Measurements from ENCODE around the gene ARHGAP4.

The ARHGAP4 gene

DNA sequence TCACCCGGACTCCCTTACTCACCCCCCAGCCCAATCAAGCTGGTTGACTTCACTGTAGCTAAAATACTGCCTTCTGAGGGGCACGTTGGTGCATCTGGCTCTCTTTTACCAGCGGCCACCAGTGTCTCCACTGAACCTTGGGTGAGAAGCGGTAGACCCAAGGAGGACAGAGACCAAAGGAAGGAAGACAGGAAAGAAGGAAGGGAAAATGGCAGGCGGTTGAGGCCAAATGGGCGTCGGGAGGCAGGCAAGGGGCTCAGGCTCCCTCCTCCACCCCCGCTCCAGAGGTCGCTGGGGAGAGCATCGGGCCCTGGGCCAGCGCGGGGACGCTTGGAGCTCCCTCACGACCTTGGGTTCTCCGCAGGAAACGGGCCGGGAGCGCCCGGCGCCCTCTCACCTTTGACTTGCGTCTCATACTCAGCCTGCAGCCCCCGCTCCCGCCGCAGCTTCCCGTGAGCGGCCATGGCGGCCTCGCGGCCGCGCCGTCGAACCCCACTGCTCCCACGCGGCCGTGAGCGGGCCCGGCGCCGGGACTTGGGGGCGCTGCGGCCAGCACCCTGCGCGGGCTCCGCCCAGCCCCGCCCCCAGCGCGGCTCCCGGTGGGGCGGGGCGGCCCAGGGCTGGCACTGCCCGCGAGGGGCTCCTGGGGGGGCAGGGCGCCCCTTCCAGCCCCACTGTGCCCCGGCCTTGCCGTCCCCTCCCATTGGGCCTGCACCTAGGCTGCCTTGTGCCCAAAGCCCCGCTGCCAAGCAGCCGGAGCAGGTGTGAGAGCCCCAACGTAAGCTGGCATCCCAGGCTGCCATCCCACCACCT is at the start of gene ARHGAP4:
Gene ARHGAP4 (minus strand): TSS at position 526 of the 813 bp plus-strand sequence. CDS start 62 bp downstream, at position 464.
- peak; percentile 24 for DNase-seq (ENCODE audit: low read depth)

GRCh38 chrX:153974726-153975286 is 48.7 kb upstream of the ARHGAP4 start:
- DNase-seq (ENCODE audit: low read depth) = no peak

- DNase-seq (ENCODE audit: low read depth) = no peak
Measured at GRCh38 chrX:153974003-153974725, 48.1 kb upstream of the ARHGAP4 start.

DNA sequence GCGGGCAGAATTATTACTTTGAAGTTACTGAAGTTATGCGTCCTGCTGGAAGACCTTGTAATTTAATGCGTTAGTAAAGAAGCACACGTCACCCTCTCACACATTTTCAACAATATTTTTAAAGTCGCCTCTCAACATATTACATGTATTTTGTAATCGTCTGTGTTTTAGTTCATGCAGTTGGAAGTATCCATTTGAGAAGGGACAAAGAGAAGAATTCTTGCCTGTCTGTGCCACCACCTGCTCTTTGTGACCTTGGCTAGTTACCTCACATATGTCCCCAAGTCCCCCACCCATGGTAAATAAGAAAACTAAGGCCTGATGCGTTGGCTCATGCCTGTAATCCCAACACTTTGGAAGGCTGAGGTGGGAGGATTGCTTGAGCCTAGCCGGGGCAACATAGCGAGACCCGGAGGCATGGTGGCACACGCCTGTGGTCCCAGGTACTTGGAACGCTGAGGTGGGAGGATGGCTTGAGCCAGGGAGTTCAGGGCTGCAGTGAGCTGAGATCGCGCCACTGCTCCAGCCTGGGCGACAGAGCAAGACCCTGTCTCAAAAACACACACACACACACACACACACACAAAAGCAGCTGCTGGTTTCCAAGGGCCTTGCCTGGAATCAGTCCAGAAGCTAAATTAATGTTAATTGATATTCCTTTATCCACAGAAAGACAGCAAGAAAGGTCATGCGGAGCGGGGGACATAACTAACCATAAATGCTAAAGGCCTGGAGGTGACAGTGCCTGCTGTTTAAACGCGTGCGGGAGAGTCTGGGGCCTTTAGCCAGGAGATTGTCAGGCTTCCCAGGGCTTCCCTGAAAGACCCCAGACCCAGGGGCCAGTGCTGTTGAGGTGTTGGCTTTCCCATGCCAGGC is 47.3 kb upstream of the ARHGAP4 start:
- no peak for DNase-seq (ENCODE audit: low read depth)

DNA sequence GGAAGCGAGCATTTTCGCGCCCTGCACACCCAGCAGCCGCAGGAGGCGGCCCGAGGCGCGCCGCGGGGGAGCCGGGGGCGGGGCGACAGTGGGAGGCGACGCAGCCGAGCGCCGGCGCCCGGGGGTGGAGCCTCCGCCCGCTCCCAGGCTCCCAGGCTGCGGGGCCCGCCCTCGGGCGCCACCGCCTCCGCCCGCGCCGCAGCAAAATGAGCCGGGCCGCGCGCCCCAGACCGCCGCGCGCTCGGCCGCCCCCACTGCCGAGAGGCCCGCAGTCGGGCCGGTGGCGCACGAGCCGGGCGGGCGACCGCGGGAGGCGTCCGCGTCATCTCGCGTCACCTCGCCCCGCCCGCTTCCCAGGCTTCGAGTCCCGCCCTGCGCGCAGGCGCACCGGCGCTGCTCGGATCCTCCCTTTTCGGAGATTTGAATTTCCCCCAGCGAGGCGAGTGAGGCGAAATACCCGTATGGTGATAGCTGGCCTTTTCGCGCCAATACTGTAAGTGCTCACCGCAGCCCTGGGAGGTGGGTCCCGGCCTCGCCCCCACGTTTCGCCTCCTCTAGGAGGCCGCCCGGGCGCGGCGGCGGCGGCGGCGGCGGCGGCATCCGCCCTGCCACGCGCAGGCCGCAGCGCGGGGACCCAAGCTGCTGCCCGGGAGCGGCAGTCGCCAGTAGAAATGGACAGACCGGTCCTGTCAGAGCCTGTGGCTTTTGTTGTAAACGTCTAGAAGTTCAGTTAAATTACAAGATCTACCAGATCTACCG is 46.5 kb upstream of the ARHGAP4 start, which contains the start of gene TMEM187:
Gene TMEM187 (plus strand): TSS at position 387 of the 759 bp plus-strand sequence. CDS start 9,309 bp downstream, outside the sequence.
- peak; percentile 82 for DNase-seq (ENCODE audit: low read depth)

GRCh38 chrX:153971450-153972367 is 45.6 kb upstream of the ARHGAP4 start, which contains the start of gene HCFC1:
TSS of gene HCFC1 (minus strand) at chrX:153971818. CDS start at chrX:153970840, 978 bp downstream.
- DNase-seq (ENCODE audit: low read depth) = peak; percentile 86

DNA sequence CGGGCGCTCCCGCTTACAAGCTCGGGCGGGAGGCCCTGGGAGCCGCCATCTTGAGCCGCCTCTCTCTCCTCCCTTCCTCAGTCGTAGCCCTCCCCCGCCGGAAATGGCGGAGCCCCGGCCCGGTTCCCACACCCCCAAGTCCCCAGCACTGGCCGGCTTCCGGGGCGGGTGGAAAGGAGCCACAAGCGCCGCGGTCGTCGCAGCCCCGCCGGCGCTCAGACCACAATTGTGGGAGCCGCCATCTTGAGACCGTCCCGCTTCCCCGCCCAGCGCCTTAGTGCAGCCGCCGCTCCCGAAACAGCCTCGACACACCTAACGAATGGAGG is 45.0 kb upstream of the ARHGAP4 start:
- DNase-seq (ENCODE audit: low read depth) = peak; percentile 89

- no peak for DNase-seq (ENCODE audit: low read depth)
Measured at GRCh38 chrX:153970357-153971123, 44.5 kb upstream of the ARHGAP4 start.

- DNase-seq (ENCODE audit: low read depth) = no peak
Measured at GRCh38 chrX:153969904-153970356, 43.9 kb upstream of the ARHGAP4 start.

GRCh38 chrX:153969125-153969903 is 43.2 kb upstream of the ARHGAP4 start:
- no peak for DNase-seq (ENCODE audit: low read depth)

DNA sequence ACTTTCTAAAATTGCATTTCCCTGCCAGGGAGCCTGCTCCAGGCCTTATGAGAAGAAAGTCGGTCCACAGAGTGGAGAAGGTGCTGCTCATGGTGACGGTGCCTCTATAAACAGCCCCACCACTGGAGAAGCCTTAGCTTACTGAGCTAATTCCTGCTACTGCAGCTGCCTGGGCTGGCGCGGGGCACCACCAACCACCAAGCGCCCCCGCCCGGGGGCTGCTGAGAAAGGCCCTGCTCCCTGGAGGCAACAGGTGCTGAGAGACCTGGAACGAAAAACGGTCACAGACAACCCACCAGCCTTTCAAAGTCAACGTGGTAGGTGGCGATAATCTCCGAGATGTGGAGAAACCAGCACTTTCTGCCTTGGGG is 42.7 kb upstream of the ARHGAP4 start:
- DNase-seq (ENCODE audit: low read depth) = no peak

DNA sequence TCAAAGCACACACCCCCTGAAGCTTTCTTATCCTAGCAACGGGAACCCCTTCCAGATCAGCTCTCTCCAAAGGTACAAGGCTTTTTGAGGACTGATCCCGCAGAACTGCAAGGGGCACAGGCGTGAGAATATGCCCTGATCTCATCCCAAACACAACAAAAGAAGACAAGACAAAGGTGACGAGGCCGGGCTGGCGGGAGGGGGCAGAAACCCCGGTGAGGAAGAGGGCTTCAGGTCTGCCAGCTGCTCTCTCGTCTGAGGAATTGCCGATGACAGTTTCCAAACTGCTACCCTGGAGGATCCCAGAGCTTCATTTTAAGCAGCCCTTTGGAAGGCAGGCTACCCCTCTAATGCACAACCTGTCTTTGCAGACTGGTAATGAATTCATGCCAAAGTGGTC is 42.2 kb upstream of the ARHGAP4 start:
- no peak for DNase-seq (ENCODE audit: low read depth)

DNA sequence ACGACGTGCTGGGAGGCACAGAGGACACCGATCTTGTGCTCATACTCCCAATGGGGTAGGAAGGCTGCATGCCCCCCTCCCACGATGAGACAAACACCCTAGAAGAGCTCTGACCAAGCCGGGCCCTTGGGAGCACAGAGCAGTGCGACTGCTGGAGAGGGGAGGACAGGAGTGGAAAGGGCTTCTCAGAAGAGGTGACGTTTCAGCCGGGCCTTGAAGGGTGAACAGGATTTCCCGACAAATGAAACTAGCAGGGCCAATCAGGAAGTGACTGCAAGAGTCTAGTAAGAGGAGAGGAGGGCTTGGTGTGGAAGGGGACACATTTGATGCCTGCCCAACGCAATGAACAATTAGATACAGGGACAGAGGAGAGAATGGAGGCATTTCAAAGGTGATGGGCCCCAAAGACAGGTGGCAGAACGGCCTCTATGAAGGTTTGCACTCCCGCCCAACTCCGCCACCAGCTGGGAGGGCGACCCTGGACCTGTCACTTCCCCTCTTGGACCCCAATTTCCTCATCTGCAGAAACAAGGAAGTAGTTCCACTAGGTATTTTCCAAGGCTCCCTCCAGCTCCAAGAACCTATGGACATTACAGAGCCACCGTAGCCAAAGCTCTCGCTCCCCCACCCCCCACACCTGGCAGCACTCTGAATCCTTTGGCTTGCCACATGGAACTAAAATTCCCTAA is 41.6 kb upstream of the ARHGAP4 start:
- DNase-seq (ENCODE audit: low read depth) = no peak

DNA sequence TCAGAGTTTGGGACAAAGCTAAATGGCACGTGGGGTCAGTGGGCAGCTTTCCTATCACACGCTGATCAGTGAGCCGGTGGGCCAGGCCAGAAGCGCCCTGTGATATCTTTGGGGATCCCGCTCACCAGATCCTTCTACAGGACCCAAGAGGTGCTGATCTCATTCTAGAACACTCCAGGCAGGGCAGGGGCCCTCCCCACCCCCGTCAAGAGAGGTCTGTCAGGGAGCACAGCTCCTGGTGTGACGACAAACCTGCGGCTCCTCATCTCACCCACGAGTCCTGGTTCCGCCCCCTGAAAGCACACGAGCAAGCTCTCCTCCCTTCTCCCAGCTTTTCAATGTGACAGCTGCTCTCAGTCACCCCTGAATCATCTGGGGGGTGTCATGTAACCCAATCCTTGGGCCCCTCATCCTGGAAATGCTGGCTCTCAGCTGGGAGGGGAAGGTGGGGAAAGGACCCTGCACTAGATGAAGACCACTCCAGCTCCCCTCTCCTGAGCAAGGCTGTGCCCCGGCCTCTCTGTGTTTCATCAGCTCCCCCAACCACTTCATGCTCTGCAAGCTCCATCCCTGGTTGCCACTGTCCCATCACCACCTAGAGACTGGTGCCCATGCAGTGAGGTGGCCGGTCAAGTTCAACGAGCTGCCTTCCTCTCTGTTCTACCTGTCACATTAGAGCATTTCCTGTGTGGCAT is 40.9 kb upstream of the ARHGAP4 start:
- no peak for DNase-seq (ENCODE audit: low read depth)

GRCh38 chrX:153966283-153966688 is 40.2 kb upstream of the ARHGAP4 start:
- no peak for DNase-seq (ENCODE audit: low read depth)

- DNase-seq (ENCODE audit: low read depth) = no peak
Measured at GRCh38 chrX:153965406-153965805, 39.3 kb upstream of the ARHGAP4 start.

DNA sequence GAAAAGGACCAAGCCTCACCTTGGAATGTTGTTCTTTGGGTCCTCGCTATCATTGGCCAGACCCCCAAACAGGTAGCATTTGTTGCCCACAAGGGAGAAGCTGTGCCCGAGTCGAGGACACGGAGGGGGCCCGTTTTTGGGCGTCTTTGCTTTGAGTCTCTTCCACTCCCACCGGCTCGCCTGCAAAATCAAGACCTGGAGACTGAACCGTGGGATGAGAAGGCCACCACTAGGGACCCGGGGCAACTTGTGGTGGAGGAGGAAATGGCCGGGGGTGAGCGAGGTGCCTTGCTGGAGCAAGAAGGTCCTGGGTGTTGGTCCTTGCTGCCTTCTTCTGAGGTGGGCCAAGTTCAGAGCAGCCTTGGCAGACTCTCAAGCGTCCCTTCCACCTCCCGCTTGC is 38.0 kb upstream of the ARHGAP4 start:
- no peak for DNase-seq (ENCODE audit: low read depth)

Measured in activated T-helper 1 cell treated with Interleukin-2 at 50 U/mL for 16 hours (primary cell).